GM12874 (cell line): ENCODE data around the gene EPHA3.

ENCODE experiments used
- TF ChIP-seq, protein P1 (sequence below): IDR thresholded peaks from 2 replicates; pipeline ENCODE4 v1.5.1; 2011; ENCODE audit warnings: low read depth, mild to moderate bottlenecking, control low read depth, low read length, moderate library complexity; ENCODE audit not compliant: insufficient read depth

Gene EPHA3

DNA sequence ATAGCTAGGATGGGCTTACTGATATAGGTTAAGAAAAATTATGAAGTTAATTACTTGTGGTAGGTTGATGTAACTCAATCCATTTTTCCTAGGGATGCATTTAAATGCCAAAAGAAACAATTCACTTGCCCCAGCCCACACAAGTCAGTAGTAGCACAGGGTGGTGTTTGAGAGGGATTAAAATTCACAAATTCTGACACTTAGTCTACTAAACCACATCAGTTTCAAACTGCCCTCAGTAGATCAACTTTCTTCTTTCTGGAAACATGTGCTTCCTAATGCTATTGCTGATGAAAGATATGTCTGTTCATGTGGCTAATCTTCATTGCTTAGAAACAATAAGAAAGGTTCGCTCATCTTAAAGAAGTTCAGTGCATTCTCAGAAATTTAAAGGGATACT is 160.6 kb downstream of the EPHA3 start:
- TF ChIP-seq, protein P1, sequence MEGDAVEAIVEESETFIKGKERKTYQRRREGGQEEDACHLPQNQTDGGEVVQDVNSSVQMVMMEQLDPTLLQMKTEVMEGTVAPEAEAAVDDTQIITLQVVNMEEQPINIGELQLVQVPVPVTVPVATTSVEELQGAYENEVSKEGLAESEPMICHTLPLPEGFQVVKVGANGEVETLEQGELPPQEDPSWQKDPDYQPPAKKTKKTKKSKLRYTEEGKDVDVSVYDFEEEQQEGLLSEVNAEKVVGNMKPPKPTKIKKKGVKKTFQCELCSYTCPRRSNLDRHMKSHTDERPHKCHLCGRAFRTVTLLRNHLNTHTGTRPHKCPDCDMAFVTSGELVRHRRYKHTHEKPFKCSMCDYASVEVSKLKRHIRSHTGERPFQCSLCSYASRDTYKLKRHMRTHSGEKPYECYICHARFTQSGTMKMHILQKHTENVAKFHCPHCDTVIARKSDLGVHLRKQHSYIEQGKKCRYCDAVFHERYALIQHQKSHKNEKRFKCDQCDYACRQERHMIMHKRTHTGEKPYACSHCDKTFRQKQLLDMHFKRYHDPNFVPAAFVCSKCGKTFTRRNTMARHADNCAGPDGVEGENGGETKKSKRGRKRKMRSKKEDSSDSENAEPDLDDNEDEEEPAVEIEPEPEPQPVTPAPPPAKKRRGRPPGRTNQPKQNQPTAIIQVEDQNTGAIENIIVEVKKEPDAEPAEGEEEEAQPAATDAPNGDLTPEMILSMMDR, result no peak

- TF ChIP-seq, protein P1, result no peak
These were observed 162.8 kb downstream of the EPHA3 start for GRCh38 chr3:89270201-89270600.

DNA sequence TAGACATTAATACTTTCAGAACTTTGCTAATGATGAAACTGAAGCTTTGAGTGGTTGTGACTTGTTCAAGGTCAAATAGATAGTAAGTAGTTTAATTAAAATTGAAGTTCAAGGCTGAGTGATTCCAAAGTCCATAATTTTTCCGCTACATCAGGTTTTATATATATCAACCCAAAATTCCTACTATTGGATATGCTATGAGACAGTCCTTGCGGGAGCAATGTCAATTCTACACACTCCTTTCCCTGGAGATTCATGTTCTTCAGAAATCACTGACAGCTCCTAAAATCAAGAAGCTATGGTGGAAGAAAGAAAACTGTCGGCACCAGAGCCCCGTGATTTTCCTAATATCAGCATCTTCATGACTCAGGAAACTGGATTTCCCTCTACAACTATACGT is 167.6 kb downstream of the EPHA3 start:
- TF ChIP-seq, protein P1, result no peak

- TF ChIP-seq, protein P1, result no peak
These were observed 168.7 kb downstream of the EPHA3 start for GRCh38 chr3:89276116-89276515.

- TF ChIP-seq, protein P1, result no peak
These were observed 171.0 kb downstream of the EPHA3 start for GRCh38 chr3:89278302-89279025.

DNA sequence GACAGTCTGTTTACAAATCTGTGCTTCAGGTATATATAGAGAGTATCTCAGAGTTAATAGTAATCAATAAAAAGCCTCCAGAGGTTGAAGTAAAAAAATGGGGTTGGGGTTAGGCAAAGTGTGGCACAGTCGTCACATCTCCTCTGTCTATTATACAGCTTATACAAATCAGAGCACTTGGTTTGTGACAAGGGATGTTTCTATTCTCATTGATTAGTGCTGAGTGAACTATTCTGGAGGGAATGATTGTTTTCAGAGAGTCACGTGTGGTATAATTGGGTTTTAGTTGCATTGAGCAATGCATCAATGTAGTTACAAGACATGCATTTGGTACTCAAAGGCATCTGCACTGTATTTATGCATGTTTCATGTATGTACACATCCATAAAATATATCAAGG is 172.9 kb downstream of the EPHA3 start:
- TF ChIP-seq, protein P1, result no peak

GRCh38 chr3:89280822-89281365 is 173.5 kb downstream of the EPHA3 start:
- TF ChIP-seq, protein P1, result no peak
